ENCODE results near the gene TMEM256. TPM values are rescaled to one million over a fixed set of nuclear protein-coding genes. Genes with fewer than 3 reads are reported as not detected.
A peak's percentile ranks its signal among the peaks of the same experiment; 100 is the strongest.

TMEM256 gene
- 3.6 and 52.0 TPM in 2 replicates for total RNA-seq (2014; rRNA removed; shearing (Covaris generic); ENCODE audit: low replicate concordance)

- Histone ChIP-seq H3K4me3 (peak within 1 kb of the TSS; percentile 57), H3K36me3 (no peaks in the 10 kb centered on the region; the same call in 1 of the 2 replicates), H3K9me3 (no peaks in the 10 kb centered on the region), H3K27me3 (no peaks in the 10 kb centered on the region)
- peak; percentile 96 for DNase-seq
Observed at GRCh38 chr17:7403977-7404736, at the start of gene TMEM256. Gene TMEM256, minus strand, starts transcription at chr17:7404097. Its CDS starts 13 bp downstream, at chr17:7404084.

- no peaks in the 10 kb centered on the region for H3K36me3 ChIP-seq
- no peaks in the 10 kb centered on the region for H3K9me3 ChIP-seq
- H3K27me3 ChIP-seq = no peaks in the 10 kb centered on the region
- no peak overlapping the region for H3K4me3 ChIP-seq
- no peak for DNase-seq
Observed at GRCh38 chr17:7448461-7448860, 44.6 kb upstream of the TMEM256 start.

- H3K4me3 ChIP-seq = no peak overlapping the region
- H3K9me3 ChIP-seq = no peaks in the 10 kb centered on the region
Observed at GRCh38 chr17:7445619-7445968, 41.7 kb upstream of the TMEM256 start.

GRCh38 chr17:7444682-7445618 is 41.1 kb upstream of the TMEM256 start, which contains the start of gene CHRNB1:
Gene CHRNB1, plus strand, starts transcription at chr17:7445061. Its CDS starts 67 bp downstream, at chr17:7445128.
- H3K27me3 ChIP-seq = no peaks in the 10 kb centered on the region
- no peaks in the 10 kb centered on the region for H3K9me3 ChIP-seq
- no peaks in the 10 kb centered on the region for H3K36me3 ChIP-seq
- no peak for DNase-seq
- no peak within 1 kb of the TSS for H3K4me3 ChIP-seq

More at GRCh38 chr17:7445619-7445968, 41.7 kb upstream of the TMEM256 start:
- Histone ChIP-seq H3K36me3 (no peaks in the 10 kb centered on the region), H3K27me3 (no peaks in the 10 kb centered on the region)
- DNase-seq = no peak

- DNase-seq = no peak
- H3K36me3 ChIP-seq = no peaks in the 10 kb centered on the region
- no peaks in the 10 kb centered on the region for H3K9me3 ChIP-seq
- H3K4me3 ChIP-seq = no peak overlapping the region
- no peaks in the 10 kb centered on the region; the same call in 1 of the 2 replicates for H3K27me3 ChIP-seq
Observed at GRCh38 chr17:7443499-7444485, 39.9 kb upstream of the TMEM256 start.

GRCh38 chr17:7442142-7442541 is 38.2 kb upstream of the TMEM256 start:
- Histone ChIP-seq H3K9me3 (no peaks in the 10 kb centered on the region), H3K36me3 (no peaks in the 10 kb centered on the region), H3K4me3 (no peak overlapping the region), H3K27me3 (no peaks in the 10 kb centered on the region; the same call in 1 of the 2 replicates)
- DNase-seq = no peak

- Histone ChIP-seq H3K9me3 (no peaks in the 10 kb centered on the region), H3K36me3 (no peaks in the 10 kb centered on the region), H3K4me3 (no peak overlapping the region), H3K27me3 (no peaks in the 10 kb centered on the region; the same call in 1 of the 2 replicates)
- DNase-seq = no peak
Observed at GRCh38 chr17:7441266-7441665, 37.4 kb upstream of the TMEM256 start.

- no peaks in the 10 kb centered on the region for H3K36me3 ChIP-seq
- peak; percentile 58 for DNase-seq
- H3K27me3 ChIP-seq = no peaks in the 10 kb centered on the region; the same call in 1 of the 2 replicates
- H3K4me3 ChIP-seq = no peak overlapping the region
- no peaks in the 10 kb centered on the region for H3K9me3 ChIP-seq
Observed at GRCh38 chr17:7440834-7441195, 36.9 kb upstream of the TMEM256 start.

- no peaks in the 10 kb centered on the region for H3K36me3 ChIP-seq
- no peak overlapping the region for H3K4me3 ChIP-seq
- no peaks in the 10 kb centered on the region for H3K9me3 ChIP-seq
- no peak for DNase-seq
- no peaks in the 10 kb centered on the region; the same call in 1 of the 2 replicates for H3K27me3 ChIP-seq
Observed at GRCh38 chr17:7440113-7440833, 36.4 kb upstream of the TMEM256 start.

- no peak for DNase-seq
- H3K36me3 ChIP-seq = no peaks in the 10 kb centered on the region
- no peak within 1 kb of the TSS for H3K4me3 ChIP-seq
- H3K27me3 ChIP-seq = no peaks in the 10 kb centered on the region; the same call in 1 of the 2 replicates
- no peaks in the 10 kb centered on the region for H3K9me3 ChIP-seq
Observed at GRCh38 chr17:7439462-7440112, 35.7 kb upstream of the TMEM256 start, which contains the start of gene FGF11. Gene FGF11, plus strand, starts transcription at chr17:7439512. Its CDS starts 109 bp downstream, at chr17:7439621.

- no peak overlapping the region for H3K4me3 ChIP-seq
- H3K9me3 ChIP-seq = no peaks in the 10 kb centered on the region
- no peaks in the 10 kb centered on the region; the same call in 1 of the 2 replicates for H3K27me3 ChIP-seq
- DNase-seq = no peak
- no peaks in the 10 kb centered on the region for H3K36me3 ChIP-seq
Observed at GRCh38 chr17:7438656-7439460, 35.0 kb upstream of the TMEM256 start.

GRCh38 chr17:7437950-7438614 is 34.2 kb upstream of the TMEM256 start:
- no peak for DNase-seq
- Histone ChIP-seq H3K4me3 (no peak overlapping the region), H3K27me3 (no peaks in the 10 kb centered on the region; the same call in 1 of the 2 replicates), H3K9me3 (no peaks in the 10 kb centered on the region), H3K36me3 (no peaks in the 10 kb centered on the region)

GRCh38 chr17:7437369-7437863 is 33.5 kb upstream of the TMEM256 start:
- no peaks in the 10 kb centered on the region; the same call in 1 of the 2 replicates for H3K27me3 ChIP-seq
- H3K9me3 ChIP-seq = no peaks in the 10 kb centered on the region
- H3K36me3 ChIP-seq = no peaks in the 10 kb centered on the region
- no peak for DNase-seq
- H3K4me3 ChIP-seq = no peak overlapping the region

All from MG63 (cell line).